ENCODE results near the gene SMARCA4. TPM values are rescaled to one million over a fixed set of nuclear protein-coding genes. Genes with fewer than 3 reads are reported as not detected.
A peak's percentile ranks its signal among the peaks of the same experiment; 100 is the strongest.
"Not testable (repeated sequence)": the region's sequence is repeated elsewhere in the genome, so short reads cannot be mapped to it uniquely, and the experiment has no call there.

The SMARCA4 gene
- total RNA-seq, 1 experiment from 2014 or later, result 127 TPM

- H3K36me3 Mint-ChIP-seq (ENCODE audit: insufficient read depth, unreplicated experiment), result peaks cover 39% of the 10 kb centered on the region
- BruUV-seq (replicated peaks), result no TSS peak
- CTCF ChIA-PET, result interaction anchor here (0.7 to 4.0 kb wide), 3 partner anchors 24 to 148 kb away, joined by 3 to 31 read pairs (median 4); no protein-coding TSS in a partner anchor
- H3K27me3 Mint-ChIP-seq (ENCODE audit: insufficient read depth, unreplicated experiment), result no peaks in the 10 kb centered on the region
- H3K4me1 Mint-ChIP-seq (ENCODE audit: insufficient read depth, unreplicated experiment), result peaks cover 9% of the 10 kb centered on the region
- TF ChIP-seq, protein P1, sequence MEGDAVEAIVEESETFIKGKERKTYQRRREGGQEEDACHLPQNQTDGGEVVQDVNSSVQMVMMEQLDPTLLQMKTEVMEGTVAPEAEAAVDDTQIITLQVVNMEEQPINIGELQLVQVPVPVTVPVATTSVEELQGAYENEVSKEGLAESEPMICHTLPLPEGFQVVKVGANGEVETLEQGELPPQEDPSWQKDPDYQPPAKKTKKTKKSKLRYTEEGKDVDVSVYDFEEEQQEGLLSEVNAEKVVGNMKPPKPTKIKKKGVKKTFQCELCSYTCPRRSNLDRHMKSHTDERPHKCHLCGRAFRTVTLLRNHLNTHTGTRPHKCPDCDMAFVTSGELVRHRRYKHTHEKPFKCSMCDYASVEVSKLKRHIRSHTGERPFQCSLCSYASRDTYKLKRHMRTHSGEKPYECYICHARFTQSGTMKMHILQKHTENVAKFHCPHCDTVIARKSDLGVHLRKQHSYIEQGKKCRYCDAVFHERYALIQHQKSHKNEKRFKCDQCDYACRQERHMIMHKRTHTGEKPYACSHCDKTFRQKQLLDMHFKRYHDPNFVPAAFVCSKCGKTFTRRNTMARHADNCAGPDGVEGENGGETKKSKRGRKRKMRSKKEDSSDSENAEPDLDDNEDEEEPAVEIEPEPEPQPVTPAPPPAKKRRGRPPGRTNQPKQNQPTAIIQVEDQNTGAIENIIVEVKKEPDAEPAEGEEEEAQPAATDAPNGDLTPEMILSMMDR (IDR thresholded peaks at IDR 0.05; ENCODE audit: unreplicated experiment), result no peak
- peak overlapping the region; percentile 99 for H3K27ac Mint-ChIP-seq (ENCODE audit: low read depth, unreplicated experiment)
- POLR2A ChIA-PET, result interaction anchor here (0.6 to 5.2 kb wide), 22 partner anchors 8 to 287 kb away, joined by 3 to 73 read pairs (median 4); partner anchors contain the start of genes SMARCA4, SWSAP1 and YIPF2
- intact Hi-C loops (cut with micrococcal nuclease), result loop anchor here (5.0 kb wide), 1 partner anchor 151 kb away; no protein-coding TSS in a partner anchor
- H3K4me3 Mint-ChIP-seq (ENCODE audit: unreplicated experiment), result peak overlapping the region; percentile 92
- no peaks in the 10 kb centered on the region for H3K9me3 Mint-ChIP-seq (ENCODE audit: unreplicated experiment)
- no peak for DNase-seq (ENCODE audit: unreplicated experiment)
Observed at GRCh38 chr19:11087870-11088505, 127.2 kb downstream of the SMARCA4 start.

GRCh38 chr19:11088506-11089253 is 127.8 kb downstream of the SMARCA4 start:
- CTCF ChIA-PET, result interaction anchor here (0.7 to 4.0 kb wide), 5 partner anchors 18 to 149 kb away, joined by 3 to 31 read pairs (median 4); no protein-coding TSS in a partner anchor

DNA sequence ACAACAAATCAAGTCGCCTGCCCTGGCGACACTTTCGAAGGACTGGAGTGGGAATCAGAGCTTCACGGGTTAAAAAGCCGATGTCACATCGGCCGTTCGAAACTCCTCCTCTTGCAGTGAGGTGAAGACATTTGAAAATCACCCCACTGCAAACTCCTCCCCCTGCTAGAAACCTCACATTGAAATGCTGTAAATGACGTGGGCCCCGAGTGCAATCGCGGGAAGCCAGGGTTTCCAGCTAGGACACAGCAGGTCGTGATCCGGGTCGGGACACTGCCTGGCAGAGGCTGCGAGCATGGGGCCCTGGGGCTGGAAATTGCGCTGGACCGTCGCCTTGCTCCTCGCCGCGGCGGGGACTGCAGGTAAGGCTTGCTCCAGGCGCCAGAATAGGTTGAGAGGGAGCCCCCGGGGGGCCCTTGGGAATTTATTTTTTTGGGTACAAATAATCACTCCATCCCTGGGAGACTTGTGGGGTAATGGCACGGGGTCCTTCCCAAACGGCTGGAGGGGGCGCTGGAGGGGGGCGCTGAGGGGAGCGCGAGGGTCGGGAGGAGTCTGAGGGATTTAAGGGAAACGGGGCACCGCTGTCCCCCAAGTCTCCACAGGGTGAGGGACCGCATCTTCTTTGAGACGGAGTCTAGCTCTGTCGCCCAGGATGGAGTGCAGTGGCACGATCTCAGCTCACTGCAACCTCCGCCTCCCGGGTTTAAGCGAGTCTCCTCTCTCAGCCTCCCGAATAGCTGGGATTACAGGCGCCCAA is 128.6 kb downstream of the SMARCA4 start, which contains the start of gene LDLR:
LDLR (plus strand) TSS at position 210 of the 760 bp plus-strand sequence; CDS start at position 296, 86 bp downstream.
- POLR2A ChIA-PET, result interaction anchor here (0.6 to 5.2 kb wide), 37 partner anchors 6 to 1704 kb away, joined by 3 to 73 read pairs (median 4); partner anchors contain the start of genes CCDC159, ODAD3, PRKCSH and SMARCA4
- H3K4me3 Mint-ChIP-seq (ENCODE audit: unreplicated experiment), result peak within 1 kb of the TSS; percentile 92
- H3K36me3 Mint-ChIP-seq (ENCODE audit: insufficient read depth, unreplicated experiment), result peaks cover 54% of the 10 kb centered on the region
- H3K4me1 Mint-ChIP-seq (ENCODE audit: insufficient read depth, unreplicated experiment), result peaks cover under 1% of the 10 kb centered on the region
- TF ChIP-seq, protein P1 (IDR thresholded peaks at IDR 0.05; ENCODE audit: unreplicated experiment), result no peak
- H3K27ac Mint-ChIP-seq (ENCODE audit: low read depth, unreplicated experiment), result peak within 1 kb of the TSS; percentile 99
- BruUV-seq (replicated peaks), result TSS peak; percentile 21
- no peaks in the 10 kb centered on the region for H3K27me3 Mint-ChIP-seq (ENCODE audit: insufficient read depth, unreplicated experiment)
- H3K9me3 Mint-ChIP-seq (ENCODE audit: unreplicated experiment), result no peaks in the 10 kb centered on the region
- intact Hi-C loops (cut with micrococcal nuclease), result loop anchor here (1.0 to 5.0 kb wide), 3 partner anchors 37 to 152 kb away; no protein-coding TSS in a partner anchor
- DNase-seq (ENCODE audit: unreplicated experiment), result peak; percentile 99
- CTCF ChIA-PET, result interaction anchor here (0.8 to 4.0 kb wide), 4 partner anchors 19 to 150 kb away, joined by 3 to 31 read pairs (median 4); no protein-coding TSS in a partner anchor

More at GRCh38 chr19:11088506-11089253, 127.8 kb downstream of the SMARCA4 start:
- intact Hi-C loops (cut with micrococcal nuclease), result loop anchor here (1.0 to 5.0 kb wide), 3 partner anchors 38 to 151 kb away; no protein-coding TSS in a partner anchor
- H3K36me3 Mint-ChIP-seq (ENCODE audit: insufficient read depth, unreplicated experiment), result peaks cover 46% of the 10 kb centered on the region
- no TSS peak for BruUV-seq (replicated peaks)
- H3K9me3 Mint-ChIP-seq (ENCODE audit: unreplicated experiment), result no peaks in the 10 kb centered on the region
- DNase-seq (ENCODE audit: unreplicated experiment), result peak; percentile 71
- TF ChIP-seq, protein P1 (IDR thresholded peaks at IDR 0.05; ENCODE audit: unreplicated experiment), result no peak
- peak overlapping the region; percentile 99 for H3K27ac Mint-ChIP-seq (ENCODE audit: low read depth, unreplicated experiment)
- no peaks in the 10 kb centered on the region for H3K27me3 Mint-ChIP-seq (ENCODE audit: insufficient read depth, unreplicated experiment)
- H3K4me3 Mint-ChIP-seq (ENCODE audit: unreplicated experiment), result peak overlapping the region; percentile 92
- peaks cover 6% of the 10 kb centered on the region for H3K4me1 Mint-ChIP-seq (ENCODE audit: insufficient read depth, unreplicated experiment)
- POLR2A ChIA-PET, result interaction anchor here (0.6 to 5.2 kb wide), 33 partner anchors 7 to 1704 kb away, joined by 3 to 73 read pairs (median 4); partner anchors contain the start of genes CCDC159, ODAD3, PRKCSH and SMARCA4

- ChIA-PET CTCF (interaction anchor here (1.5 to 4.0 kb wide), 2 partner anchors 40 to 54 kb away, joined by 5 to 31 read pairs; no protein-coding TSS in a partner anchor), POLR2A (interaction anchor here (0.6 to 5.2 kb wide), 20 partner anchors 8 to 345 kb away, joined by 3 to 59 read pairs (median 6); partner anchors contain the start of genes CCDC159, ODAD3, PRKCSH and SMARCA4)
- peaks cover 59% of the 10 kb centered on the region for H3K36me3 Mint-ChIP-seq (ENCODE audit: insufficient read depth, unreplicated experiment)
- peak overlapping the region; percentile 92 for H3K4me3 Mint-ChIP-seq (ENCODE audit: unreplicated experiment)
- intact Hi-C loops (cut with micrococcal nuclease); DNase-seq (ENCODE audit: unreplicated experiment); BruUV-seq (replicated peaks); H3K9me3 Mint-ChIP-seq (ENCODE audit: unreplicated experiment); H3K4me1 Mint-ChIP-seq (ENCODE audit: insufficient read depth, unreplicated experiment); H3K27me3 Mint-ChIP-seq (ENCODE audit: insufficient read depth, unreplicated experiment): not testable (repeated sequence)
- peak overlapping the region; percentile 99 for H3K27ac Mint-ChIP-seq (ENCODE audit: low read depth, unreplicated experiment)
Observed at GRCh38 chr19:11090014-11090263, 129.1 kb downstream of the SMARCA4 start.

Data from MCF 10A (cell line).